HEK293T (cell line): ENCODE results near the gene HMGN3.

Experiments used
- CTBP1 ChIP-seq: fragments of 450-650 bp; IDR thresholded peaks from 2 replicates; pipeline ENCODE4 v1.6.1; 2016; ENCODE audit warnings: borderline replicate concordance
- ELF4 ChIP-seq: fragments of 450-650 bp; IDR thresholded peaks from 2 replicates; pipeline ENCODE4 v1.6.1; 2017; ENCODE audit warnings: antibody characterized with exemption
- FOXK2 ChIP-seq: fragments of 450-650 bp; IDR thresholded peaks from 2 replicates; pipeline ENCODE4 v1.6.1; 2016; ENCODE audit warnings: mild to moderate bottlenecking
- ZNF384 ChIP-seq: fragments of 450-650 bp; IDR thresholded peaks from 2 replicates; pipeline ENCODE4 v1.6.1; 2016
- TF ChIP-seq, protein P1 (sequence below): fragments of 450-650 bp; IDR thresholded peaks from 2 replicates; pipeline ENCODE4 v1.6.1; 2016

GRCh38 chr6:79170959-79171358 is 63.5 kb downstream of the HMGN3 start:
- TF ChIP-seq ZNF384 (no peak), ELF4 (no peak), FOXK2 (no peak), CTBP1 (no peak)
- TF ChIP-seq, protein P1, sequence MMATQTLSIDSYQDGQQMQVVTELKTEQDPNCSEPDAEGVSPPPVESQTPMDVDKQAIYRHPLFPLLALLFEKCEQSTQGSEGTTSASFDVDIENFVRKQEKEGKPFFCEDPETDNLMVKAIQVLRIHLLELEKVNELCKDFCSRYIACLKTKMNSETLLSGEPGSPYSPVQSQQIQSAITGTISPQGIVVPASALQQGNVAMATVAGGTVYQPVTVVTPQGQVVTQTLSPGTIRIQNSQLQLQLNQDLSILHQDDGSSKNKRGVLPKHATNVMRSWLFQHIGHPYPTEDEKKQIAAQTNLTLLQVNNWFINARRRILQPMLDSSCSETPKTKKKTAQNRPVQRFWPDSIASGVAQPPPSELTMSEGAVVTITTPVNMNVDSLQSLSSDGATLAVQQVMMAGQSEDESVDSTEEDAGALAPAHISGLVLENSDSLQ: no peak
